MCF 10A (cell line): ENCODE measurements around the gene RBM39. TPM values are rescaled to one million over a fixed set of nuclear protein-coding genes. Genes with fewer than 3 reads are reported as not detected.

Experiments used
- BruUV-seq: library from RNA; stranded (reverse); fragments of 400-500 nt; replicated peaks from 2 replicates; lab custom pipeline; 2021; lab: Mats Ljungman, UMichigan
- CTCF ChIA-PET: fragments of 300-600 bp; sonication (Branson Sonifier 250); formaldehyde crosslinking; extraction: SDS; loops from one replicate; lab custom pipeline; 2021; ENCODE audit warnings: antibody characterized with exemption, inconsistent platforms; lab: Yijun Ruan, JAX
- POLR2A ChIA-PET: fragments of 300-600, 350-650 bp; sonication (Branson Sonifier 250); formaldehyde crosslinking; extraction: SDS; loops from one replicate; lab custom pipeline; 2020; ENCODE audit warnings: antibody characterized with exemption, inconsistent platforms; lab: Yijun Ruan, JAX
- DNase-seq: peaks from one replicate; pipeline ENCODE4 v3.0.0-alpha.2; 2018; ENCODE audit not compliant: unreplicated experiment
- H3K27ac Mint-ChIP-seq: one replicate; pipeline ENCODE4 v1.8.0; 2022; ENCODE audit warnings: mild to moderate bottlenecking, low read depth, mixed read lengths; ENCODE audit not compliant: unreplicated experiment
- H3K27me3 Mint-ChIP-seq: one replicate; pipeline ENCODE4 v1.8.0; 2022; ENCODE audit warnings: mixed read lengths; ENCODE audit not compliant: insufficient read depth, unreplicated experiment
- H3K36me3 Mint-ChIP-seq: one replicate; pipeline ENCODE4 v1.8.0; 2022; ENCODE audit warnings: mild to moderate bottlenecking, moderate library complexity, mixed read lengths; ENCODE audit not compliant: insufficient read depth, unreplicated experiment
- H3K4me1 Mint-ChIP-seq: one replicate; pipeline ENCODE4 v1.8.0; 2022; ENCODE audit warnings: mixed read lengths; ENCODE audit not compliant: insufficient read depth, unreplicated experiment
- H3K4me3 Mint-ChIP-seq: one replicate; pipeline ENCODE4 v1.8.0; 2022; ENCODE audit warnings: mild to moderate bottlenecking, moderate library complexity, mixed read lengths; ENCODE audit not compliant: unreplicated experiment
- H3K9me3 Mint-ChIP-seq: one replicate; pipeline ENCODE4 v1.8.0; 2022; ENCODE audit warnings: mixed read lengths; ENCODE audit not compliant: unreplicated experiment
- intact Hi-C: fragments of 100-400 bp; cut with micrococcal nuclease; formaldehyde crosslinking; loops from 2 replicates; pipeline ENCODE4 v1.14.1; 2022
- total RNA-seq: library from RNA; stranded (reverse); gene quantifications from 2 replicates; pipeline ENCODE4 v1.2.3, GENCODE V29; 2022
- TF ChIP-seq, protein P1 (sequence below): fragments of 200-600 bp; IDR thresholded peaks from one replicate; pipeline ENCODE4 v1.8.0; 2022; ENCODE audit warnings: antibody characterized with exemption, mild to moderate bottlenecking; ENCODE audit not compliant: unreplicated experiment

Gene RBM39
- total RNA-seq, 1 experiment from 2014 or later: 438 TPM

GRCh38 chr20:35680452-35681183, 61.4 kb downstream of the RBM39 start:
- H3K27ac Mint-ChIP-seq: no peak overlapping the region
- no peak overlapping the region for H3K4me3 Mint-ChIP-seq
- no peak for DNase-seq
- H3K36me3 Mint-ChIP-seq: peaks cover 60% of the 10 kb centered on the region
- intact Hi-C loops: no loop called here
- CTCF ChIA-PET: no interaction called here
- no peaks in the 10 kb centered on the region for H3K4me1 Mint-ChIP-seq
- H3K9me3 Mint-ChIP-seq: no peaks in the 10 kb centered on the region
- no TSS peak for BruUV-seq
- POLR2A ChIA-PET: interaction anchor here (1.5 kb wide), 1 partner anchor 18 kb away, joined by 5 read pairs; the partner anchor contains the start of genes NFS1 and ROMO1
- no peaks in the 10 kb centered on the region for H3K27me3 Mint-ChIP-seq
- TF ChIP-seq, protein P1, sequence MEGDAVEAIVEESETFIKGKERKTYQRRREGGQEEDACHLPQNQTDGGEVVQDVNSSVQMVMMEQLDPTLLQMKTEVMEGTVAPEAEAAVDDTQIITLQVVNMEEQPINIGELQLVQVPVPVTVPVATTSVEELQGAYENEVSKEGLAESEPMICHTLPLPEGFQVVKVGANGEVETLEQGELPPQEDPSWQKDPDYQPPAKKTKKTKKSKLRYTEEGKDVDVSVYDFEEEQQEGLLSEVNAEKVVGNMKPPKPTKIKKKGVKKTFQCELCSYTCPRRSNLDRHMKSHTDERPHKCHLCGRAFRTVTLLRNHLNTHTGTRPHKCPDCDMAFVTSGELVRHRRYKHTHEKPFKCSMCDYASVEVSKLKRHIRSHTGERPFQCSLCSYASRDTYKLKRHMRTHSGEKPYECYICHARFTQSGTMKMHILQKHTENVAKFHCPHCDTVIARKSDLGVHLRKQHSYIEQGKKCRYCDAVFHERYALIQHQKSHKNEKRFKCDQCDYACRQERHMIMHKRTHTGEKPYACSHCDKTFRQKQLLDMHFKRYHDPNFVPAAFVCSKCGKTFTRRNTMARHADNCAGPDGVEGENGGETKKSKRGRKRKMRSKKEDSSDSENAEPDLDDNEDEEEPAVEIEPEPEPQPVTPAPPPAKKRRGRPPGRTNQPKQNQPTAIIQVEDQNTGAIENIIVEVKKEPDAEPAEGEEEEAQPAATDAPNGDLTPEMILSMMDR: no peak

DNA sequence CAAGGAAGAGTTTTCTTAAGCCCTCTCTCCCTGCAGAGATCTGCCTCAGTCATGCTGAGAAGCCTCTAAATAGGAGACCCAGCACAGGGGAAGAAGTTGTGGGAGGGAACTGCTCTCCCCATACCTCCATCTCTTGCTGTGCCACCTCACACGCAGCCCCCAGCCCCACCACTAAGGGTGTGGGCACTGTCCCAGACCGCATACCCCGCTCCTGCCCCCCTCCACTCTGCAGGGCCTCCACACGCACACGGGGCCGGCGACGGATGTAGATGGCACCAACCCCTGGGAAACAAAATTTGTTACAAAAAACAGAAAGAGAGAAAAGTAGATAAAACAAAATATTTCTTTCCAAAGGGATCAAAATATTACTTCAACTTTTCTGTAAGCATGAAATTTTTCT, 67.1 kb downstream of the RBM39 start:
- no peak for DNase-seq

GRCh38 chr20:35673884-35674283, 68.2 kb downstream of the RBM39 start:
- TF ChIP-seq, protein P1: no peak
- POLR2A ChIA-PET: interaction anchor here (4.6 kb wide), 1 partner anchor 9 kb away, joined by 38 read pairs; the partner anchor contains the start of genes CPNE1 and RBM12
- no peak overlapping the region for H3K27ac Mint-ChIP-seq
- DNase-seq: no peak
- peaks cover 78% of the 10 kb centered on the region for H3K36me3 Mint-ChIP-seq
- no peaks in the 10 kb centered on the region for H3K27me3 Mint-ChIP-seq
- BruUV-seq: no TSS peak
- no peaks in the 10 kb centered on the region for H3K4me1 Mint-ChIP-seq
- no peak overlapping the region for H3K4me3 Mint-ChIP-seq
- CTCF ChIA-PET: no interaction called here
- intact Hi-C loops: no loop called here
- H3K9me3 Mint-ChIP-seq: no peaks in the 10 kb centered on the region

More for the DNA sequence above, 67.1 kb downstream of the RBM39 start:
- BruUV-seq: no TSS peak
- H3K9me3 Mint-ChIP-seq: no peaks in the 10 kb centered on the region
- peaks cover 75% of the 10 kb centered on the region for H3K36me3 Mint-ChIP-seq
- ChIA-PET POLR2A (interaction anchor here (0.6 to 4.6 kb wide), 4 partner anchors 10 to 410 kb away, joined by 3 to 38 read pairs (median 4); partner anchors contain the start of genes CPNE1 and RBM12), CTCF (interaction anchor here (0.6 to 0.8 kb wide), 2 partner anchors 18 to 189 kb away, joined by 3 to 4 read pairs; no protein-coding TSS in a partner anchor)
- H3K4me3 Mint-ChIP-seq: no peak overlapping the region
- TF ChIP-seq, protein P1: no peak
- intact Hi-C loops: no loop called here
- no peaks in the 10 kb centered on the region for H3K27me3 Mint-ChIP-seq
- no peaks in the 10 kb centered on the region for H3K4me1 Mint-ChIP-seq
- H3K27ac Mint-ChIP-seq: no peak overlapping the region

GRCh38 chr20:35669681-35670080, 72.4 kb downstream of the RBM39 start:
- CTCF ChIA-PET: interaction anchor here (0.9 kb wide), 1 partner anchor 10 kb away, joined by 3 read pairs; no protein-coding TSS in a partner anchor
- no peaks in the 10 kb centered on the region for H3K9me3 Mint-ChIP-seq
- no TSS peak for BruUV-seq
- intact Hi-C loops: loop anchor here (10.0 kb wide), 1 partner anchor 105 kb away; no protein-coding TSS in a partner anchor
- no peaks in the 10 kb centered on the region for H3K27me3 Mint-ChIP-seq
- peaks cover 50% of the 10 kb centered on the region for H3K36me3 Mint-ChIP-seq
- POLR2A ChIA-PET: interaction anchor here (0.9 to 2.4 kb wide), 3 partner anchors 9 to 73 kb away, joined by 3 to 9 read pairs (median 4); partner anchors contain the start of gene RBM39
- no peaks in the 10 kb centered on the region for H3K4me1 Mint-ChIP-seq
- no peak for DNase-seq
- peak overlapping the region; percentile 16 for H3K27ac Mint-ChIP-seq
- H3K4me3 Mint-ChIP-seq: no peak overlapping the region
- TF ChIP-seq, protein P1: no peak
